Astrocyte of the cerebellum (primary cell): Measurements from ENCODE around the gene FAM131A.

Experiments used
- DNase-seq: peaks from one replicate; pipeline ENCODE4 v3.0.0-alpha.2; 2011; ENCODE audit warnings: low read depth
- H3K4me3 ChIP-seq: 2 replicates; pipeline ENCODE4 v1.5.1; 2011; ENCODE audit warnings: mild to moderate bottlenecking, low read depth, low read length, moderate library complexity
- in situ Hi-C: cut with HindIII; loops from 2 replicates; pipeline ENCODE4 v1.10.0; 2017; ENCODE audit warnings: low sequenced_read_pairs
- TF ChIP-seq, protein P1 (sequence below): IDR thresholded peaks from 2 replicates; pipeline ENCODE4 v1.5.1; 2012; ENCODE audit warnings: low read length, low read depth, moderate library complexity, mild to moderate bottlenecking; ENCODE audit errors: missing control alignments

The FAM131A gene

DNA sequence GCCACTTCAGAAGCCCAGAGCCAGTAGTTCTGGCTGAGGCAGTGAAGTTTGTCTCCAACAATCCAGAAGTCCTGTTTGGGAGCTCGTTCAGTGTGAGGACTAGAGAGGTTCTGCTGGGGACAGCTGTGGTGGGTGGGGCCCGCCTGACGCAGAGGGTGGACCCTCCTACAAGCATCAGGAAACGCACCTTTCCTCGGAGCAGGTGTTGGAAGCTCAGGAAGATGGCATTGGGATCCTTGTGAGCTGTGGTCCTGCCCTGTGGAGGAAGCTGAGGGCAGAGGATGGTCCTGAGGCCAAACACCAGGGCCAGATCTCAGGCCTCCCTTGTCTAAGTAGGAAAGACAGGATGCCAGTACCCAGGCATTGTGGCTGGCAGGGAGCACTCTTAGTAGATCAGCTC is 35.5 kb downstream of the FAM131A start:
- in situ Hi-C loops = no loop called here
- TF ChIP-seq, protein P1, sequence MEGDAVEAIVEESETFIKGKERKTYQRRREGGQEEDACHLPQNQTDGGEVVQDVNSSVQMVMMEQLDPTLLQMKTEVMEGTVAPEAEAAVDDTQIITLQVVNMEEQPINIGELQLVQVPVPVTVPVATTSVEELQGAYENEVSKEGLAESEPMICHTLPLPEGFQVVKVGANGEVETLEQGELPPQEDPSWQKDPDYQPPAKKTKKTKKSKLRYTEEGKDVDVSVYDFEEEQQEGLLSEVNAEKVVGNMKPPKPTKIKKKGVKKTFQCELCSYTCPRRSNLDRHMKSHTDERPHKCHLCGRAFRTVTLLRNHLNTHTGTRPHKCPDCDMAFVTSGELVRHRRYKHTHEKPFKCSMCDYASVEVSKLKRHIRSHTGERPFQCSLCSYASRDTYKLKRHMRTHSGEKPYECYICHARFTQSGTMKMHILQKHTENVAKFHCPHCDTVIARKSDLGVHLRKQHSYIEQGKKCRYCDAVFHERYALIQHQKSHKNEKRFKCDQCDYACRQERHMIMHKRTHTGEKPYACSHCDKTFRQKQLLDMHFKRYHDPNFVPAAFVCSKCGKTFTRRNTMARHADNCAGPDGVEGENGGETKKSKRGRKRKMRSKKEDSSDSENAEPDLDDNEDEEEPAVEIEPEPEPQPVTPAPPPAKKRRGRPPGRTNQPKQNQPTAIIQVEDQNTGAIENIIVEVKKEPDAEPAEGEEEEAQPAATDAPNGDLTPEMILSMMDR = no peak
- DNase-seq = no peak
- no peak overlapping the region for H3K4me3 ChIP-seq

DNA sequence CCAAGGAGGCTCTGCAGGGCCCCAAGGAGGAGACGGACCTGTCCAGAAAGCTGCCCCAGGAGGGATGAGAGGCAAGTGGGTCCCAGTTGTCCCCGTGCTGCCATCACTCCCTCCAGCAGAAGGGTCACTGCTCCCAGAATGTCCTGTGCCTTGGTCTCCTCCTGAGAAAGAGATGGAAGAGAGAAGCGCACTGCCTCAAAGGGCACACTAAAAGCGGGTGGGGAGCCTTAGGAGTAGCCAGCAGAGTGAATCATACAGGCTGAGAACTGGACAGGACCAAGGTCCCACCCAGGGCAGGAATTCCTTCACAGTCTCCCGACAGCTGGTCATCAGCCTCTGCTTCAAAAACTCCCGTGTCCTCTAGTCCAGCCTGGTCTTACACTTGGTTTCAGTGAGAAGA is 36.0 kb downstream of the FAM131A start:
- in situ Hi-C loops = no loop called here
- TF ChIP-seq, protein P1 = no peak
- DNase-seq = no peak
- H3K4me3 ChIP-seq = no peak overlapping the region

DNA sequence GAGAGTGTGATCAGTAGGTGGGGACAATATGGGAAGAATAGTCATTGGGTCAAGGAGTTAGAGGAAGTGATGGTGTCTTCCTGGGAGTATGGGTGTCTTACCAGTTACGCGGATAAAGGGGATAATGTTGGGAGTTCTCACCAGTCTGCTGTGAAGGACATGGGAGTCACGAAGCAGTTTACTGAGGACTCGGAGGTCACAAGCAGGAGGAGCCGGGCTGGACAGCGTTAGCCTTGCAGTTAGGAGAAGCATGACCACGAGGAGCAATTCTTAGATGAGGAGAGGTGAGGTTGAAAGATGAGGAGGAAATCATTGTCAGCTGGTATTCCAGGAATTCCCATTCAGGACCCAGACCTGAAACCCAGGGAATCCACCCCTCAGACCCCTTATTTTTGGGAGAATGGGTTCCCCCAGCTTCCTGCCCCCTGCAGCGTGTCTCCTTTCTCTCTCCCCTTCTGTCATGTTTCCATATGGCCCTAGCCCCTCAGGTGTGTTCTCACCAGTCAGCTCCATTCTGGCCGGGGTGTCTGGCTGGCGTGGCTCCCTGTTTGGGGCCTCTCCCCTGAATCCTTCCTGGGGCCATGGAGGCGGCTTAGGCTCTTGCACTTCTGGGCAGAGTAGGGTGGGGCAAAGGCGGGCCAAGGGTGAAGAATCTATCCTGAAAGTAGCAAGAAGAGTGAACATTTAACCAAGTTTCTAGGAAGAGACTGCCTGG is 38.5 kb downstream of the FAM131A start:
- in situ Hi-C loops = no loop called here
- no peak for DNase-seq
- no peak overlapping the region for H3K4me3 ChIP-seq
- TF ChIP-seq, protein P1 = no peak

DNA sequence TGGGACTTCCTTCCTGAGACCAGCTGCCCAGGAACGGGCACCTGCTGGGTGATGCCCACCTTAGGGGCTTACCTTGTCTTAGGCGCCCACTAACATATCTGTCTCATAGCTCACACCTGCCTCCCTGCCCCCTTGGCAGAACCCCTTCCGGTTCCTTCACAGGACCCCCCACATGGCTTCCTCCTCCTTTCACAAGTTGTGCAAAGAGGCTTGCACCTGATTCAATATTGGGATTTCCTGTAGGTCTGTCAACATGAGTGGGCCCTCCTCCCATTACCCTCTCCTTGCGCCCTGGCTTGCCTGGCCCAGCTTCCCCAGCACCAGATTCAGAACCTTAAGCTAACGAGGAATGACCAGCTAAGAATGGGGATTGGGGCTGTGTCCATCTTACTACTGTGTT is 40.0 kb downstream of the FAM131A start:
- H3K4me3 ChIP-seq = no peak overlapping the region
- in situ Hi-C loops = no loop called here
- TF ChIP-seq, protein P1 = no peak
- DNase-seq = no peak

DNA sequence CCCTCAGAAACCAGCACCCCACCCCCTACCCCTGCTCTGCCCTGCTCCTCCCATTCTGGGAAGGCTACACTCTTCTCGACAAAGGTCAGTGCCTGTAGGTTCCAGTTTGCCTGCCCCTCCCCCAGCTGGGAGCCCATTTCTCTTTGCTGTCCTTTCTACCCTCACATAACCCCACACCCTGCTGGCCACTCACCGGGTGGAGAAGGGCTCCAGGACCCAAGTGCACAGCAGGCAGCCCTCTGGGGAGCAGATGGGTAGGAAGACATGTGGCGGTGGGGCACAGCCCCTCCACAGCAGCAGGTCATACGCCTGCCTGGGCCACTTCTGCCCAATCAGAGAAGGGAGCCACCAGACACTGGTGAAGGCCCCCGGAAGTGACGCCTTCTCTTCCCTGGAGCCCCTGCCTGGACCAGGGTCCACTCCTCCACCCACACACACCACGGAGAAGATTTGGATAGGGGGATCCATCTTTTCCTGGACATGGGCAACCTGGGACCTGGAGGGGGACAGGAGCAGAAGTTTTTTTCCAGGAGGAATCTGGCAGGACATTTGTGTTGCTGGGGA is 40.6 kb downstream of the FAM131A start, which contains the start of gene THPO:
Gene THPO, minus strand, starts transcription at position 326 of the 564 bp plus-strand sequence. CDS start 1,948 bp downstream, outside the sequence.
- TF ChIP-seq, protein P1 = no peak
- in situ Hi-C loops = no loop called here
- DNase-seq = no peak
- H3K4me3 ChIP-seq = no peak within 1 kb of the TSS

DNA sequence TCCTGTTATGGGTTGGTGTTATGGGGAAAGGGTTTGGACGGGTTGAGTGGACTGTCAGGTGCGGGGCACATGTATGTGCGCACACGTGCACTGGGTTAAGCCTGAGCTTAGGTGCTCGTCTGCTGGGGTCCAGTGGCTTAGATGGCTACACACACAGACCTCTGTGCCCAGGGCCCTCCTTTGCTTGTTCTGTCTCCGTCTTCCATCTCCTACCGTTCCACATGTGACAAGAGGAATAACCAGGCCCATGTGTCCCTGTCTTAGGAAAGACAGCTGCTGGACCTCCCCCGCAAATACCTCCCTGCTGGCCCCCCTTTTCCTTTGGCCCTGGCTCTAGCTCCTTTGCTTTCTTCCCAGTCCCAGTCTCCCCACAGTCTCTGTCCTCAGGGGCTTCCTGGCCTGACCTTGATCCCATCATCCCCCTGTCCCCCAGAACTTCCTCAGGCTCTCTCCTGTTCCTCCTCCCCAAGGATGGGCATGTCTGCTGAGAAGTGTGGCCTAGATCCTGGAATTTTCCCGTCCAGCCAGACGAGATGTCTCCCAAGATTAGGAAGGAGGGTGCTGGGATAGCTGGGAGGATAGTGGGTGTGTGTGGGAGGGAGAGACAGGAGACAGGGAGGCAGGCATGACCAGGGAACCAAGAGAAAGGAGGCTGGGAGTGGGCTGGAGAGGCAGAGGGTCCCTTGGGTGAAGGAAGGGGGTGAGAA is 41.4 kb downstream of the FAM131A start:
- H3K4me3 ChIP-seq = no peak overlapping the region
- in situ Hi-C loops = no loop called here
- TF ChIP-seq, protein P1 = no peak
- no peak for DNase-seq
